Lower leg skin (tissue), 4 donors: ENCODE data around the gene PHTF1. TPM values are rescaled to one million over a fixed set of nuclear protein-coding genes. Genes with fewer than 3 reads are reported as not detected.

Source experiments
- DNase-seq, 2 donors: peaks; one replicate each; pipeline ENCODE4 v3.0.0-alpha.2; 2019; ENCODE audit warnings: low spot score in 2 of 2
- H3K4me3 ChIP-seq: fragments of 200-600 bp; sonication (generic); 2 replicates; pipeline ENCODE4 v1.5.1; 2017; ENCODE audit warnings: mild to moderate bottlenecking, low read depth; ENCODE audit not compliant: poor library complexity, severe bottlenecking
- CTCF ChIP-seq, 3 donors: fragments of 450-650 bp; IDR thresholded peaks; one replicate each; pipeline ENCODE4 v1.5.1; 2016; ENCODE audit warnings: antibody characterized with exemption in 3 of 3, mild to moderate bottlenecking in 3 of 3, moderate library complexity in 2 of 3
- POLR2A ChIP-seq, 2 donors: fragments of 450-650 bp; IDR thresholded peaks; one replicate each; pipeline ENCODE4 v1.6.1; 2016 to 2017; ENCODE audit warnings: antibody characterized with exemption in 2 of 2, mild to moderate bottlenecking in 1 of 2, moderate library complexity in 1 of 2
- WGBS, 2 donors: methylation state at CpG; one replicate each; pipeline ENCODE4 v1.1.5; 2018; 5-methylcytosine and 5-hydroxymethylcytosine counted together
- intact Hi-C: fragments of 100-400 bp; cut with DNase I; formaldehyde crosslinking; loops from one replicate; pipeline ENCODE4 v1.15.0; 2023; ENCODE audit warnings: low total_unique reads
- total RNA-seq, 4 donors: library from RNA; depleted of rRNA; stranded (reverse); fragments of >200 nt; gene quantifications; one replicate each; pipeline ENCODE4 v1.1.0, GENCODE V29; 2016

PHTF1 gene
- total RNA-seq, 4 donors from 2014 or later = 0.65 to 4.8 (median 2.0) TPM

DNA sequence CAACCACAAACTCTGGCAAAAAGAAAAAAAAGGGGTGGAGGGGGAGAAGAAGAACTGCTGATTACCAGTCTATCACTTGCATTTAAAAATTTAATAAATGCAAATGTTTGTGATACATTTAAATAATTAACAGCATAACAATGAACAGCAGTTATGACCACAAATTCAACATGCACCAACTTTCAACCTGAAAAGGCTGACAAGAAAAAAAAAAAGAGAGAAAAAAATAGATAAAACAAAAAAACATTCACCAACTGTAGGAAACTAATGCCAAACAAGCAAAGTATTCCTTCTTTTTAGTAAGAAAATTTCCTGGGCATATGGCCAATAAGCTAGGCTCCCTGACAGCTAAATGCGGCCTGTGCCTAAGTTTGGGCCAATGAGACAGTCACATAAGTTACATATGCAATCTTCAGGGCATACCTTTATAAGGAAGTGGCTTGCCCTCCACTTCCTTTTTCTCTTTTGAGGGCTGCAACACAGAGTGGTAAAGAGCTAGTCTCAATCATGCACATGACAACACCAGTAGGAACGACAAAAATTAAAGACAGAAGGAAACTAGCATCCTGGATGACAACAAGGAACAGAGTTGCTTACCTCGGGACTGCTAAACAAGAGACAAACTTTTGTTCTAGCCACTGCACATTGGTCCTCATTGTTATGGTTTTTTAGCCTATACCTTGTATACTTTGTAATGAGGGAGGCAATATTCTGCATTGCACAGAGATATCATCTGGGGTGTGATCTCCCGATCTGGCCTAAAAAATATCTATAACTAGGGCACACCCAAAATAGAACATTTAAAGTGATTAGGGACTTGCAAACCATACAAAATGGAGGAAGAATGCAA lies 24.2 kb upstream of the PHTF1 start:
- peak in 1 of 2 donors; percentile 29 for DNase-seq
- 17 to 19% methylated on average over 4 of the region's 4 CpGs for WGBS, 2 donors
- no peak overlapping the region for H3K4me3 ChIP-seq
- TF ChIP-seq POLR2A (IDR thresholded peaks at IDR 0.05) (no peak), CTCF (IDR thresholded peaks at IDR 0.05) (no peak)
- intact Hi-C loops = no loop called here

- WGBS, 2 donors = 30 to 37% methylated on average over 2 of the region's 2 CpGs
- DNase-seq = no peak
- H3K4me3 ChIP-seq = no peak overlapping the region
- intact Hi-C loops = no loop called here
- TF ChIP-seq CTCF (IDR thresholded peaks at IDR 0.05) (no peak), POLR2A (IDR thresholded peaks at IDR 0.05) (no peak)
These were observed 23.1 kb upstream of the PHTF1 start for GRCh38 chr1:113782406-113782805.

- H3K4me3 ChIP-seq = no peak overlapping the region
- intact Hi-C loops = no loop called here
- 78 to 84% methylated on average over 5 of the region's 5 CpGs for WGBS, 2 donors
- no peak for TF ChIP-seq CTCF (IDR thresholded peaks at IDR 0.05)
- TF ChIP-seq POLR2A (IDR thresholded peaks at IDR 0.05) = no peak
- no peak for DNase-seq
These were observed 21.3 kb upstream of the PHTF1 start for GRCh38 chr1:113780374-113781146.

GRCh38 chr1:113779542-113779941 lies 20.3 kb upstream of the PHTF1 start:
- intact Hi-C loops = no loop called here

DNA sequence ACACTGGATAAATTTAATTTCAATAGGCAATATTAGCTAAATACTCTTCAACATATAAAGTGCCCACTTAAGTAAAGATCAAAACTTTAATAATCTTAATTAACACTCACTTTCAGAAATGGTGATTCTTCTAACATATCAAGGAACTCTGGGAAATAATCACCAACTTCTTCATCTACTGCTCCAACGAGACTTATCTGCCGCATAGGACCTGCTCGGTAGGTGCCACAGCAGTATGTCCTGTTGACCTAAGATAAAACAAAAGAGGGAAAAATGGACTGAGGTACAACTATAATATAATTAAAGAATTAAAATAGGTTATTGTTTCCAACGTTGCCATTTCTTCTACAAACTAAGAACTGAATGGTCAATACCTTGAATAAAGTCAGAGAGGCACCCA lies 18.3 kb upstream of the PHTF1 start:
- TF ChIP-seq POLR2A (IDR thresholded peaks at IDR 0.05) = no peak
- TF ChIP-seq CTCF (IDR thresholded peaks at IDR 0.05) = no peak
- WGBS, 2 donors = 93% methylated on average over 4 of the region's 4 CpGs
- no peak overlapping the region for H3K4me3 ChIP-seq
- intact Hi-C loops = no loop called here
- no peak for DNase-seq

More at GRCh38 chr1:113779542-113779941, 20.3 kb upstream of the PHTF1 start:
- 92 to 96% methylated on average over 6 of the region's 6 CpGs for WGBS, 2 donors
- no peak for DNase-seq
- H3K4me3 ChIP-seq = no peak overlapping the region
- no peak for TF ChIP-seq POLR2A (IDR thresholded peaks at IDR 0.05)
- no peak for TF ChIP-seq CTCF (IDR thresholded peaks at IDR 0.05)
